Tibial nerve (tissue), 4 donors: Measurements from ENCODE around the gene PLCB2.

Experiments used
- EP300 ChIP-seq, 2 donors: sonication (generic); formaldehyde crosslinking; IDR thresholded peaks; one replicate each; pipeline ENCODE4 v1.6.1; 2017; ENCODE audit warnings: antibody characterized with exemption in 2 of 2, mild to moderate bottlenecking in 1 of 2
- POLR2A ChIP-seq, 2 donors: fragments of 450-650 bp; IDR thresholded peaks; one replicate each; pipeline ENCODE4 v1.6.1; 2017; ENCODE audit warnings: antibody characterized with exemption in 2 of 2, mild to moderate bottlenecking in 2 of 2, moderate library complexity in 2 of 2
- TF ChIP-seq, protein P1 (sequence below), 5 experiments: fragments of 200-600 bp in 3 of 5; fragments of 450-650 bp in 2 of 5; sonication (generic) in 3 of 5; IDR thresholded peaks; one replicate each; pipeline ENCODE4 v1.5.1; 2016 to 2019; ENCODE audit warnings: antibody characterized with exemption in 5 of 5, mild to moderate bottlenecking in 3 of 5, moderate library complexity in 2 of 5

DNA sequence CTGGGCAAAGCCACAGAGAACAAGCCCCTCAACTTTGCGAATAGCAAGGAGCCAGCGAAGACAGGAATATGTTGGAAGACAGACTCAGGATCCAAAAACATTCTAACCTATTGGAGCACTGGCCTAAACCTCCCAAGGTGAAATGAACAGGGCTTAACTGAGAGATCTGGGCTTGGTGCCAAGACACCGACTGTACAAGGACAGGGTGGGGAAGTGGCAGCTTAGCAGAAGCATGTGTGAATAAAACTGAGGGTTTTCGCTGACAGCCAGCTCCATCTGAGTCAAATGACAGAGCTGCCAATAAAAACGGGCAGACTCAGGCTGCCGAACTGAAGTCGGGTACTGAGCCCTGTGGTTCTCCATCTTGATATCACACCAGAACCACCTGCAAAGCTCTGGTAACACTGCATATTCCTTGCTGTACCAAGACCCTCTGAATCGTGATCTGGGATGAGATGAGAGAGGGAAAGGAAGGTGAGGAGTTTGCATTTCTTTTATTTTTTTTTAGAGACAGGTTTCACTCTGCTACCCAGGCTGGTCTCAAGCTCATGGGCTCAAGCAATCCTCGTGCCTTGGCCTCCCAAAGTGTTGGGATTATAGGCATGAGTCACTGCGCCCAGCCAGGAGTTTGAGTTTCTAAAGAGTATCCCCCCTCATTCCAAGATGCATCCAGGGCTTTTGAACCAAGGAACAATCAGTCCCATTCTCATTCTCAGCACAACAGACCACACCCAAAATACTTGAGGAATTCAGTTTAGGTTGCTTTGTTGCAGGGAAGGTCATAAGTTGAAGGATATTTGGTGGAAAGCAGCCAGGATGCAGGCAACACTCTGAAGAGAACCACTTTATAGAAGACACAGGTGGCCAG lies 6.0 kb upstream of the PLCB2 start:
- TF ChIP-seq, protein P1, sequence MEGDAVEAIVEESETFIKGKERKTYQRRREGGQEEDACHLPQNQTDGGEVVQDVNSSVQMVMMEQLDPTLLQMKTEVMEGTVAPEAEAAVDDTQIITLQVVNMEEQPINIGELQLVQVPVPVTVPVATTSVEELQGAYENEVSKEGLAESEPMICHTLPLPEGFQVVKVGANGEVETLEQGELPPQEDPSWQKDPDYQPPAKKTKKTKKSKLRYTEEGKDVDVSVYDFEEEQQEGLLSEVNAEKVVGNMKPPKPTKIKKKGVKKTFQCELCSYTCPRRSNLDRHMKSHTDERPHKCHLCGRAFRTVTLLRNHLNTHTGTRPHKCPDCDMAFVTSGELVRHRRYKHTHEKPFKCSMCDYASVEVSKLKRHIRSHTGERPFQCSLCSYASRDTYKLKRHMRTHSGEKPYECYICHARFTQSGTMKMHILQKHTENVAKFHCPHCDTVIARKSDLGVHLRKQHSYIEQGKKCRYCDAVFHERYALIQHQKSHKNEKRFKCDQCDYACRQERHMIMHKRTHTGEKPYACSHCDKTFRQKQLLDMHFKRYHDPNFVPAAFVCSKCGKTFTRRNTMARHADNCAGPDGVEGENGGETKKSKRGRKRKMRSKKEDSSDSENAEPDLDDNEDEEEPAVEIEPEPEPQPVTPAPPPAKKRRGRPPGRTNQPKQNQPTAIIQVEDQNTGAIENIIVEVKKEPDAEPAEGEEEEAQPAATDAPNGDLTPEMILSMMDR (IDR thresholded peaks at IDR 0.05) = no peak
- no peak for TF ChIP-seq POLR2A (IDR thresholded peaks at IDR 0.05)
- no peak for TF ChIP-seq EP300 (IDR thresholded peaks at IDR 0.05)
